H1 (cell line): Measurements from ENCODE around the gene TAF6. TPM values are rescaled to one million over a fixed set of nuclear protein-coding genes. Genes with fewer than 3 reads are reported as not detected.

Experiments used
- ASH2L ChIP-seq: fragments of 200-600, 300-600 bp; sonication (generic); IDR thresholded peaks from one replicate; pipeline ENCODE4 v1.7.1; 2017; ENCODE audit warnings: low read length
- ATF2 ChIP-seq: IDR thresholded peaks from 2 replicates; pipeline ENCODE4 v1.6.1; 2012; ENCODE audit warnings: low read length, inconsistent platforms
- CBX8 ChIP-seq: fragments of 300-800, 300-1000 bp; sonication (generic); IDR thresholded peaks from 2 replicates; pipeline ENCODE4 v1.7.1; 2016; ENCODE audit warnings: low read depth, low read length, borderline replicate concordance
- CHD2 ChIP-seq: IDR thresholded peaks from 2 replicates; pipeline ENCODE4 v1.6.1; 2012; ENCODE audit warnings: low read length, improper control_type of control experiment
- CREB1 ChIP-seq: IDR thresholded peaks from 2 replicates; pipeline ENCODE4 v1.6.1; 2012; ENCODE audit warnings: inconsistent platforms
- CTCF ChIP-seq, 3 experiments: IDR thresholded peaks; 1 replicate in 2 of 3; 2 replicates in 1 of 3; pipeline versions ENCODE4 v1.5.1 to v1.6.1; 2011; ENCODE audit warnings: low read length in 3 of 3, mild to moderate bottlenecking in 3 of 3, inconsistent platforms in 2 of 3, low read depth in 1 of 3, moderate library complexity in 1 of 3; ENCODE audit not compliant: insufficient read depth in 1 of 3; ENCODE audit errors: control extremely low read depth in 1 of 3
- EGR1 ChIP-seq: IDR thresholded peaks from 2 replicates; pipeline ENCODE4 v1.6.1; 2011; ENCODE audit warnings: low read depth, low read length, borderline replicate concordance
- FOSL1 ChIP-seq: IDR thresholded peaks from 2 replicates; pipeline ENCODE4 v1.6.1; 2011; ENCODE audit warnings: mild to moderate bottlenecking, low read depth, low read length, moderate library complexity; ENCODE audit not compliant: insufficient read depth
- GABPA ChIP-seq: IDR thresholded peaks from 2 replicates; pipeline ENCODE4 v1.6.1; 2011; ENCODE audit warnings: mild to moderate bottlenecking, low read length, moderate library complexity, borderline replicate concordance; ENCODE audit not compliant: insufficient read depth
- HDAC6 ChIP-seq: IDR thresholded peaks from one replicate; pipeline ENCODE4 v1.7.1; 2012; ENCODE audit warnings: low read depth, mild to moderate bottlenecking, inconsistent platforms, low read length, moderate library complexity
- JUN ChIP-seq: IDR thresholded peaks from 2 replicates; pipeline ENCODE4 v1.6.1; 2011; ENCODE audit warnings: low read depth, mild to moderate bottlenecking, improper control_type of control experiment, low read length
- KDM1A ChIP-seq: fragments of 200-600, 300-600 bp; sonication (generic); IDR thresholded peaks from 2 replicates; pipeline ENCODE4 v1.7.1; 2016; ENCODE audit warnings: mild to moderate bottlenecking, low read length, borderline replicate concordance
- MAX ChIP-seq: IDR thresholded peaks from 2 replicates; pipeline ENCODE4 v1.6.1; 2012; ENCODE audit warnings: inconsistent platforms
- POLR2A ChIP-seq, 2 experiments: IDR thresholded peaks; 1 replicate in 1 of 2; 2 replicates in 1 of 2; pipeline ENCODE4 v1.6.1; 2011; ENCODE audit warnings: low read depth in 2 of 2, low read length in 2 of 2, mild to moderate bottlenecking in 2 of 2; ENCODE audit errors: control extremely low read depth in 1 of 2
- POLR2AphosphoS5 ChIP-seq: IDR thresholded peaks from 2 replicates; pipeline ENCODE4 v1.6.1; 2011; ENCODE audit warnings: low read depth, low read length
- SAP30 ChIP-seq: fragments of 300-600 bp; sonication (generic); IDR thresholded peaks from 2 replicates; pipeline ENCODE4 v1.7.1; 2012; ENCODE audit warnings: low read length, moderate library complexity, mild to moderate bottlenecking, inconsistent platforms; ENCODE audit not compliant: insufficient read depth, insufficient replicate concordance
- TBP ChIP-seq: IDR thresholded peaks from 2 replicates; pipeline ENCODE4 v1.6.1; 2011; ENCODE audit warnings: low read depth, low read length, improper control_type of control experiment
- YY1 ChIP-seq: IDR thresholded peaks from 2 replicates; pipeline ENCODE4 v1.6.1; 2011; ENCODE audit warnings: low read depth, mild to moderate bottlenecking, low read length
- ZNF274 ChIP-seq: IDR thresholded peaks from 2 replicates; pipeline ENCODE4 v1.7.0; 2012; ENCODE audit warnings: low read length, borderline replicate concordance; ENCODE audit errors: extremely low read depth
- polyA plus RNA-seq, 7 experiments: library from polyadenylated mRNA; depleted of rRNA in 3 of 7; stranded (reverse) in 5 of 7; unstranded in 2 of 7; fragments of >200 nt in 5 of 7; fragments of 200-250 nt in 2 of 7; gene quantifications; 1 replicate in 5 of 7; 2 replicates in 1 of 7; 4 replicates in 1 of 7; pipeline versions ENCODE4 v1.2.1 to v1.2.3, GENCODE V29; 2011 to 2013; ENCODE audit warnings: missing spikeins in 2 of 7, mixed read lengths in 2 of 7
- total RNA-seq: library from RNA; stranded (reverse); fragmentation: NEBNext Ultra II Directional; extraction: Animal tissue kit (Norgen Biotek cat#: 25700); gene quantifications from 2 replicates; pipeline ENCODE4 v1.2.1, GENCODE V29; 2021

TAF6 gene
- total and polyA plus RNA-seq, 2 of the 8 experiments (the other 6 are each of a cell fraction or from before 2014, with no cell fraction given), result 66.7 to 101 TPM

- TF ChIP-seq SAP30 (peak; percentile 94), YY1 (peak; percentile 99), EGR1 (peak; percentile 35; the same call in 1 of the 2 replicates), HDAC6 (no peak), GABPA (no peak), JUN (no peak), CBX8 (no peak), ASH2L (peak; percentile 82), CREB1 (peak; percentile 63), CHD2 (peak; percentile 45; the same call in 1 of the 2 replicates), FOSL1 (no peak), KDM1A (peak; percentile 52; the same call in 1 of the 2 replicates), CTCF (IDR thresholded peaks at IDR 0.05; ENCODE audit: control extremely low read depth in 1 of 3, insufficient read depth in 1 of 3, low read depth in 1 of 3, low read length in 3 of 3) (peak in 1 of 3 experiments; percentile 1; a peak in 1 of 4 replicates), POLR2AphosphoS5 (peak; percentile 44; the same call in 1 of the 2 replicates), ZNF274 (no peak), MAX (peak; percentile 31; the same call in 1 of the 2 replicates), ATF2 (peak; percentile 24; the same call in 1 of the 2 replicates), TBP (peak; percentile 96), POLR2A (IDR thresholded peaks at IDR 0.05; ENCODE audit: control extremely low read depth in 1 of 2, low read depth in 2 of 2, low read length in 2 of 2) (peak; percentile 54 to 66; a peak in 2 of 3 replicates)
Observed at GRCh38 chr7:100119072-100119969, at the start of gene TAF6, which contains the start of gene CNPY4 (continued).
